Mesodermal cell (in vitro differentiated cells): ENCODE data around the gene DAPK1.

Source experiments
- H3K27ac ChIP-seq: 2 replicates; pipeline ENCODE4 v1.7.0; 2013; ENCODE audit warnings: mild to moderate bottlenecking, low read depth, low read length, moderate library complexity; ENCODE audit not compliant: severe bottlenecking
- H3K36me3 ChIP-seq: 2 replicates; pipeline ENCODE4 v1.7.1; 2013; ENCODE audit warnings: mild to moderate bottlenecking, low read length, moderate library complexity; ENCODE audit not compliant: control insufficient read depth, insufficient read depth
- H3K4me1 ChIP-seq: one replicate; pipeline ENCODE4 v1.7.1; 2013; ENCODE audit warnings: mild to moderate bottlenecking, low read length; ENCODE audit not compliant: insufficient read depth, control insufficient read depth, poor library complexity, severe bottlenecking
- H3K4me3 ChIP-seq: 2 replicates; pipeline ENCODE4 v1.7.0; 2013; ENCODE audit warnings: low read length, control low read depth, mild to moderate bottlenecking; ENCODE audit not compliant: insufficient read depth, poor library complexity, severe bottlenecking; ENCODE audit errors: extremely low read depth
- H3K9me3 ChIP-seq: 2 replicates; pipeline ENCODE4 v1.7.1; 2013; ENCODE audit warnings: mild to moderate bottlenecking, low read length, moderate library complexity; ENCODE audit not compliant: control insufficient read depth
- WGBS, 2 experiments: methylation state at CpG; one replicate each; pipeline ENCODE4 v1.1.5; 2013; ENCODE audit warnings: missing lambda C conversion rate in 2 of 2; ENCODE audit not compliant: insufficient coverage in 2 of 2; 5-methylcytosine and 5-hydroxymethylcytosine counted together

The DAPK1 gene

DNA sequence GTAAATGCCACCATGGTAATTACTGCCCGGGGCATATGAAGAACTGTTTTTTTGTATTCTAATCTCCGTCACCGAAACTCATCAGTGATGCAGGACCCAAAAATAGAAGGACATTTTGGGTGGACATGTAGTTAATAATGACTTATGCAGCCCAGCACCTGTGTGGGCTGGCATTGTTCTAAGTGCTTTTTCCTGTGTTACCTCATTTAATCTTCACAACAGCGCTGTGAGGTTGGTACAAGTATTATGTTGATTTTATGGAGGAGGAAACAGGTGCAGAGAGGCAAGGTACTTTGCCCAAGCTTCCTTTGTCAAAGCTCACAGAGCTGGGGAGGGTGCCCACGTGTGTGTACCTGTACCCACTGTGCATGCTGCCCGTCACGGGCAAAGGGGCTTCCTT is 58.4 kb downstream of the DAPK1 start:
- no peak overlapping the region for H3K27ac ChIP-seq
- H3K4me1 ChIP-seq: no peaks in the 10 kb centered on the region
- no peak overlapping the region for H3K4me3 ChIP-seq
- 83 to 99% methylated on average over 7 of the region's 7 CpGs for WGBS, 2 experiments
- no peaks in the 10 kb centered on the region for H3K9me3 ChIP-seq
- H3K36me3 ChIP-seq: no peaks in the 10 kb centered on the region

DNA sequence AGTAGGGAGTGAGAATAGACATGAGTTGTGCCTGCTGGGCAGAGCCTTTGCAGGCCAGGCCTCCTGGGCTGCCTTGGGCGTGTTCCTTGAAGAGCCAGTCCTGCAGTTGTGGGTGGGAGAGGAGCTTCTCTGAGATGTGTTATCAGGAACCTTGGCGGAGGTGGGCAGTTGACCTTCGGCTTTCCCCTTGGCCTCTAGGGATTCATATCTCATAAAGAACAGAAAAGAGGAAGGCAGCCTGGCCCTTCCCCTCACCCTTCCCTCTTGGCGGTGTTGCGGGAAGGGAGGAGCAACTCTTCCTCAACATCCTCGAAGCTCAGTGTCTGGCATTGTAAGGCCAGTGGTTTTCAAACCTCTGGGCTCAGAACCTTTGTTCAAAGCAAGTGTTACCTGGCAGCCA is 59.2 kb downstream of the DAPK1 start:
- Histone ChIP-seq H3K4me3 (no peak overlapping the region), H3K36me3 (peaks cover 2% of the 10 kb centered on the region), H3K4me1 (no peaks in the 10 kb centered on the region), H3K27ac (no peak overlapping the region), H3K9me3 (no peaks in the 10 kb centered on the region)
- 40 to 88% methylated on average over 1 to 3 of the region's 6 CpGs for WGBS, 2 experiments

DNA sequence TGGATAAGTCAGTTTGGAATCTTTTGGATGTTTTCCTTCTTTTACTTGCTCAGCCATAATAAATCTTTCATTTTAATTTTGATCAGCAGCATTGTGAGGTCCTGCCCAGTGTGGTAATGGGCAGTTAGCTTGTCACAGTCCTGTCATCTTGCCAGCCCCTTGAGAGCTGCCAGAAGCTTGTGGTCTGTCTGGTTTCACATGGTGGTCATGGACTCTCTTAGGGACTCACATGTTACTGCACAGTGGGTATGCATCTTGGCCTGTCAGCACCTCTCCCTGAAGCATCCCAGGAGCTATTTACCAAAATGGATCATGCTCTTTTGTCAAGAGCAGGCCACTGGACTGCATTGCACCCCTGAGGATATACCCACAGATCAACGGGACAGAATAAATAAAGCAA is 60.3 kb downstream of the DAPK1 start:
- Histone ChIP-seq H3K4me3 (no peak overlapping the region), H3K36me3 (peaks cover 7% of the 10 kb centered on the region), H3K9me3 (no peaks in the 10 kb centered on the region), H3K27ac (no peak overlapping the region), H3K4me1 (no peaks in the 10 kb centered on the region)
- WGBS, 2 experiments: 80% methylated on average over 1 of the region's 1 CpG; no CpG with 5 or more reads in 1 of the 2 experiments

DNA sequence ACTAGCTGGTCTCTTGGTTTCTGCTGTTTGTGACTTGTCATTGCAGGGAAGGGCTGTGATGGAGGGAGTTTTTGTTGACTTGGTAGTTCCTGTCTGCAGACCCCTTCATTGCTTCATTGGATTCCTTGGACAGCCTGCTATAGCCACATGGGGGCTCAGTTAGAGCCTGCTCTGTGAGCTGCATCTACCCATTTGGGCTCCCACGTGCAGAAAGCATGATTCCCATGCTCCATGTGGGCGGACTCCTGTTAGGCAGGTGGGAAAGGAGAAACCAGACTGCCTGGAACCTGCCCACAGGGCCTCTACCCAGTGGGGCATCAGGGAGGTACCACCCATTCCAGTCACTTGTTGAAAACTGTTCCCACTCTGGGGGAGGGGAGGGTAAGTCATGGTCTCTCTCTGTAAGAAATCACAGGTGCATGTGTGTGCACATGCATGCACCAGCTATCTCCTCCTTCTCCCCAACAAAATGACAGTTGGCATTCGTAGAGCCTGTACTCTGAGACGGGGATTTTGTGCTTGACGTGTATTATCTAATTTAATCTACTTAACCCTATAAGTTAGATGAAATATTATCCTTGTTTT is 61.0 kb downstream of the DAPK1 start:
- H3K4me1 ChIP-seq: peaks cover 2% of the 10 kb centered on the region
- H3K4me3 ChIP-seq: no peak overlapping the region
- no peaks in the 10 kb centered on the region for H3K9me3 ChIP-seq
- no peak overlapping the region for H3K27ac ChIP-seq
- peaks cover 7% of the 10 kb centered on the region for H3K36me3 ChIP-seq
- WGBS, 2 experiments: 67 to 85% methylated on average over 1 to 2 of the region's 5 CpGs

DNA sequence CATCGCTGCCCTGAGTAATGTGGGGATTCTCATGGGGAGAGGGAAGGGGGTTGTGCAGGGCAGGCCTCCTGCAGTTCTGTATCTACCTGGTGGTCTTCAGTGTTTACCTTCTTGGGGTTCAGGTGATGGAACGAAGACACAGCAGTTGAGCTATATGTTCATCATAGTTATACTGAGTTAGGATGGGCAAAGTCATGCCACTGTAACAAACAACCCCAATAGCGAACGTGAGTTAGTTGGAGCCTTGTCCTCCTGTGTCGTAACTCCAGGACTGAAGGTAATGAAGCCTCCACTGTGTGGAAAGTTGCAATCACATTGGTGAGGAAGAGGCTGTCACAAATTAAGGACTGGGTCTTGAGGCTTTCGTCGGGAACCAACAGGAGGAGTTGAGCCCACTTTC is 64.4 kb downstream of the DAPK1 start:
- H3K4me1 ChIP-seq: peaks cover 11% of the 10 kb centered on the region
- WGBS, 2 experiments: 85 to 87% methylated on average over 6 of the region's 7 CpGs

DNA sequence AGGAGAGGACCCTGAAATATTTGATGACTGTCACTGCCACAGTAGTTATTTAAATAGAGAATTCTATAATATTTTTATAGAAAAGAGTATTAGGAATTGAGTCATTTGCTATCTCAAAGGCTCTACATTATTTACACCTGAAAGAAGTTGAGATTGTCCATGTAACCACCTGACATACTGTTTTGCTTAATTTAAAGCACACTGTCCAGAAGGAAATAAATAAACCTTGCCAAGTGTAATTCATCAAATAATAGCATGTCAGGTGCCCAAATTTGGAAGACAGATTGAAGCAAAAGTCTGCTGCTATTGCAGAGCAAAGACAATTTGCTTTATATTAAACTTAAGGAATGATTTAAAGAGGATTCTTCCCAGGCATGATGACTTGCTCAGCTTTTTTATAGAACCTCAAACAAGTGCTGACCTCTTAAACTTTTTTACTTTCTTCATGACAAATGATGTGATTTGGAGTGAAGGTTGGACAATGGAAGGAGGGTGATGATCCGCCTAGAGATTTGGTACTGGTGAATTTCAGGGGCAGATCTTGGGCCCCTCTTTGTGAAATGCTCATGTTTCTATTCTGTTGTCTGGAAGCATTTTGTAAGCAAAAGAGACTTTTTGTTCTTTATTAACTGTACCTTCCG is 65.0 kb downstream of the DAPK1 start:
- WGBS, 2 experiments: 33 to 50% methylated on average over 1 of the region's 2 CpGs
- Histone ChIP-seq H3K9me3 (no peaks in the 10 kb centered on the region), H3K27ac (no peak overlapping the region), H3K4me1 (peaks cover 17% of the 10 kb centered on the region), H3K36me3 (peaks cover 7% of the 10 kb centered on the region), H3K4me3 (no peak overlapping the region)

More for the DNA sequence above, 64.4 kb downstream of the DAPK1 start:
- Histone ChIP-seq H3K36me3 (peaks cover 7% of the 10 kb centered on the region), H3K9me3 (no peaks in the 10 kb centered on the region), H3K4me3 (no peak overlapping the region), H3K27ac (no peak overlapping the region)

DNA sequence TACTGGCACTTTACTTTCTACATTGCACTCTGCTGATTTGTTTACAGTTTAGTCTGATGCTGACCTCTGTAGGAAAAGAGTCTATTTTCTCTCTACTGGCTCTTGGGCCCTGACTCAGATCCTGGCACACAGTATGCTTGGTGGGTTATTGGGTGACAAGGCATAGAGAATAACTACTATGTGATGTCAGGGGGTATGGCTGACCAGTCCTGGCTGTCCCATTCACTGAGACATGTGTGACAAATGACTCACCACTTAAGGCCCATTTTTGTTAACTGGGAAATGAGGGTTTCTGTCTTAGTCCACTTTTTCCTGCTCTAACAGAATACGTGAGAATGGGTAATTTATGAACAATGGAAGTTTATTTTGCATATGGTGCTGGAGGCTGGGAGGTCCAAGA is 66.4 kb downstream of the DAPK1 start:
- H3K4me3 ChIP-seq: no peak overlapping the region
- WGBS, 2 experiments: 100% methylated on average over 1 of the region's 1 CpG; no CpG with 5 or more reads in 1 of the 2 experiments
- H3K27ac ChIP-seq: no peak overlapping the region
- no peaks in the 10 kb centered on the region for H3K9me3 ChIP-seq
- H3K4me1 ChIP-seq: peaks cover 24% of the 10 kb centered on the region
- peaks cover 7% of the 10 kb centered on the region for H3K36me3 ChIP-seq

DNA sequence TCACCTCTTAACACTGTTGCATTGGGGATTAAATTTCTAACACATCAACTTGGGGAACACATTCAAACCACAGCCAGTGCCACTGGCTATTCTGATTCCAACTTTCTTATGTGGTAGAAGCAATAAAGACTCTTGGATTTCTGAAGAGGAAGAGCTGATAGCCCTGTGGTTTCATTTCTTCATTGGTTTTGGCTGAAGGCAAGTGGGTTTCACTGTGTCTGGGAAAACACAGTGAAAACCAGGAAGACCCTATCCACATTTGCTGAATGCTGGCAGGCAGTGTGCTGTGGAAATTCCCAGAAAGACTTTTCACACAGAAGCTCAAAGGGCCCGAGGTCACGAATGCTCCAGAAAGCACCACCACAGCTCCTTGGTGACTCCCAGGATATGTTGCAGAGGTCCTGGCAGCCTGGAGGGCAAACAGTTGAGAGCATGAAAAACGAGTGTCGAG is 67.1 kb downstream of the DAPK1 start:
- 90 to 100% methylated on average over 1 to 3 of the region's 4 CpGs for WGBS, 2 experiments
- Histone ChIP-seq H3K9me3 (no peaks in the 10 kb centered on the region), H3K27ac (no peak overlapping the region), H3K4me3 (no peak overlapping the region), H3K4me1 (peaks cover 29% of the 10 kb centered on the region), H3K36me3 (peaks cover 7% of the 10 kb centered on the region)

DNA sequence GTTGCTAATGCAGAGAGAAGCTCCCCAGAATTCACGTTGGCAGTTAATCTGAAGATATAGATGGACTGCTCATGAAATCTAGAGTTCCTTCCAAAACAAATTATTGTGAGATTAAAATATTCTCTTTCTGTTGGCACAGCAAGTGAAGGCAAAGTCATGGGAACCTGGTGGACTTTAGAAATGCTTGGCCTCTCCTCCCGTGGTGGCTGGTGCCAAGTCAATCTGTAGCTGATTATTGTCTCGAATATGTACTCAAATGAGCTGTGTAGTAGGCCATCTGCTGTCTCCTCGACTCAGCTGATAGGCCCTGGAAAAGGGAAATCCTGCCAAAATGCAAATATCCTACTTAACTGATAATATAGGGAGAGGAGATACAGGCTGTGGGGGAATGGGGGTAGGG is 69.3 kb downstream of the DAPK1 start:
- no peaks in the 10 kb centered on the region for H3K9me3 ChIP-seq
- 90 to 94% methylated on average over 3 to 4 of the region's 4 CpGs for WGBS, 2 experiments
- H3K4me3 ChIP-seq: no peak overlapping the region
- H3K36me3 ChIP-seq: peaks cover 4% of the 10 kb centered on the region
- no peak overlapping the region for H3K27ac ChIP-seq
- H3K4me1 ChIP-seq: peaks cover 45% of the 10 kb centered on the region

DNA sequence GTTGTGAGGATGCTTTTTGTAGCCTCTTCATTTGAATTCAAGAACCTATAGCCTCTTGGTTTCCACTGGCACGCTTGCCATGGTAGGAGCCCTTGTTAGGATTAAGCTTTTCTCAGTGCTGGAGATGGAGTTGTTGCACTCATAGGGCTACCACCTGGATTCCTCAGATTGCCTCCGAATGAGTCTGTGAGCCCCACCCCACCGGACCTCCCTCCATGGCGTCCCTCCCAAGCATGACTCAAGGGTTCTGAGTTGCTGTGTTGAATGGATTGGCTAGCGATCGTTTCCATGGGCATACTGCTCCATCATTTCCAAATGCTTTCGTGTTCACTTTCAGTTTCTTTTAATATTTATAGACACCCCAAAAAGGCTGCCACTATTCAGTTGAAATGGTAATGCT is 69.9 kb downstream of the DAPK1 start:
- no peaks in the 10 kb centered on the region for H3K9me3 ChIP-seq
- no peak overlapping the region for H3K4me3 ChIP-seq
- WGBS, 2 experiments: 83 to 93% methylated on average over 3 to 4 of the region's 7 CpGs
- H3K4me1 ChIP-seq: peaks cover 45% of the 10 kb centered on the region
- H3K27ac ChIP-seq: no peak overlapping the region
- H3K36me3 ChIP-seq: peaks cover 3% of the 10 kb centered on the region

DNA sequence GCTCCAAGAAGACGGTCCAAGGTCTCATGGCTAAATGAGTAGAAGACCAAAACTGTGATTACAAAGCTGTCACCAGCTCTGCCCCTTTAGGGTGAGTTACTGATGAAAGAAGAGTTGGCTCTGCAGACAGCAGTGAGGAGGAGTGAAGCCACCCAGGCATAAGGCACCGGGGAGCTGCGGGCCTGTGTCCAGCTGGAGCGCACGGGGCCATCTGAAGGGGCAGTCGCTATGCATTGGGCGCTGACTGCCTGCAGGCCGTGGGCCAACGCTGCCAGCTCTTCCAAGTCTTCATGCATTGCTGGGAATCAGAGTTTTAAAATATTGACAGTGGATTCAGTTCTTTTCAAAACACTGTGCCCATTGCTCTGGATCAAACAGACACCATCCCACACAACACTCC is 70.3 kb downstream of the DAPK1 start:
- WGBS, 2 experiments: 94% methylated on average over 4 to 8 of the region's 9 CpGs
- Histone ChIP-seq H3K4me1 (peaks cover 45% of the 10 kb centered on the region), H3K27ac (no peak overlapping the region), H3K4me3 (no peak overlapping the region), H3K9me3 (no peaks in the 10 kb centered on the region), H3K36me3 (peaks cover under 1% of the 10 kb centered on the region)
